NCI-H1105 (cell line): Measurements from ENCODE around the gene PEBP1.
"Not testable (repeated sequence)": the region's sequence is repeated elsewhere in the genome, so short reads cannot be mapped to it uniquely, and the experiment has no call there.

Source experiments
- DNase-seq: peaks from one replicate; lab custom pipeline; 2025; lab: John Stamatoyannopoulos, UW

The PEBP1 gene

GRCh38 chr12:118135788-118136558 is at the start of gene PEBP1:
TSS of gene PEBP1 (plus strand) at chr12:118136124. CDS start at chr12:118136210, 86 bp downstream.
- DNase-seq, result no peak

- no peak for DNase-seq
Measured at GRCh38 chr12:118089782-118090181, 46.1 kb upstream of the PEBP1 start.

GRCh38 chr12:118094039-118094438 is 41.9 kb upstream of the PEBP1 start:
- DNase-seq, result no peak

- DNase-seq, result no peak
Measured at GRCh38 chr12:118098401-118098800, 37.5 kb upstream of the PEBP1 start.

GRCh38 chr12:118098911-118099671 is 36.8 kb upstream of the PEBP1 start:
- peak; percentile 68 for DNase-seq

- DNase-seq, result no peak
Measured at GRCh38 chr12:118101051-118101450, 34.9 kb upstream of the PEBP1 start.

- DNase-seq, result no peak
Measured at GRCh38 chr12:118102070-118102469, 33.9 kb upstream of the PEBP1 start.

GRCh38 chr12:118102609-118103008 is 33.3 kb upstream of the PEBP1 start:
- DNase-seq, result no peak

GRCh38 chr12:118103201-118103600 is 32.7 kb upstream of the PEBP1 start:
- peak; percentile 37 for DNase-seq

- peak; percentile 64 for DNase-seq
Measured at GRCh38 chr12:118103601-118104382, 32.1 kb upstream of the PEBP1 start, which contains the start of gene VSIG10. TSS of gene VSIG10 (minus strand) at chr12:118104011. CDS start at chr12:118103671, 340 bp downstream.

GRCh38 chr12:118107011-118107410 is 28.9 kb upstream of the PEBP1 start:
- DNase-seq, result no peak

- DNase-seq, result no peak
Measured at GRCh38 chr12:118107694-118108093, 28.2 kb upstream of the PEBP1 start.

GRCh38 chr12:118109088-118109487 is 26.8 kb upstream of the PEBP1 start:
- no peak for DNase-seq

- no peak for DNase-seq
Measured at GRCh38 chr12:118119449-118119879, 16.5 kb upstream of the PEBP1 start.

GRCh38 chr12:118120579-118121363 is 15.2 kb upstream of the PEBP1 start:
- DNase-seq, result peak; percentile 58

GRCh38 chr12:118122264-118122663 is 13.7 kb upstream of the PEBP1 start:
- no peak for DNase-seq

GRCh38 chr12:118124333-118124874 is 11.5 kb upstream of the PEBP1 start:
- no peak for DNase-seq

GRCh38 chr12:118125743-118126118 is 10.2 kb upstream of the PEBP1 start:
- no peak for DNase-seq

GRCh38 chr12:118126119-118126757 is 9.7 kb upstream of the PEBP1 start:
- peak; percentile 60 for DNase-seq

- no peak for DNase-seq
Measured at GRCh38 chr12:118127867-118128266, 8.1 kb upstream of the PEBP1 start.

- not testable (repeated sequence) for DNase-seq
Measured at GRCh38 chr12:118129436-118129835, 6.5 kb upstream of the PEBP1 start.
